ENCODE measurements around the gene ARMS2. TPM values are rescaled to one million over a fixed set of nuclear protein-coding genes. Genes with fewer than 3 reads are reported as not detected.
A peak's percentile ranks its signal among the peaks of the same experiment; 100 is the strongest.

ARMS2 gene
- total and polyA plus RNA-seq, 4 experiments from 2014 or later: not detected

DNA sequence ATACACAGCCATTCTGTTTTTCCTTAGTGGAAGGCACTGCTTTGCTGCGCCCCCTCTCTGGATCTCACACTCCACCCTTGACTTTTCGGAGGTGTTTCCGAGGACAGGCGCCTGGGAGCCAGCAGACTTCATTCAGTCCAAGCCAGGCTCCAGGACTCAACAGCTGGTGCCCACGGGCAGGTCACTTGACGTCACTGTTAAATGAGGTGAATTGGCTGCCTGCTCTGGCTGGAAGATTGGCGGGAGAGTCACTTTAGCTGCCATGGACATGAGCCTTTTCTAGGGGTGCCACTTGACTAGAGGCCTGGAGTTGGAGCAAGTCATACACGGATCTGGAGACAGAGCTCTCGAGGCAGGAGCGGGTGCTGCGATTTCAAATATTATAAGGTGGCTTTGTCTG is 10.1 kb downstream of the ARMS2 start:
- POLR2A ChIA-PET (ENCODE audit: partially characterized antibody): no interaction called here
- H3K9me3 ChIP-seq (ENCODE audit: control insufficient read depth in 1 of 2, low read length in 2 of 2): no peaks in the 10 kb centered on the region
- no peak overlapping the region for H3K27ac ChIP-seq (ENCODE audit: low read depth, low read length)
- H3K4me3 Mint-ChIP-seq: peak overlapping the region in 1 of 8 donors; percentile 43
- H3K36me3 Mint-ChIP-seq: peaks cover 0 to 4% of the 10 kb centered on the region in 2 donors
- intact Hi-C loops (cut with micrococcal nuclease): loop anchor here (5.0 kb wide), 1 partner anchor 53 kb away; no protein-coding TSS in a partner anchor
- H3K36me3 ChIP-seq (ENCODE audit: insufficient read depth, low read length): no peaks in the 10 kb centered on the region
- no peak for DNase-seq
- no peak overlapping the region for H3K27ac Mint-ChIP-seq
- H3K27me3 Mint-ChIP-seq: peaks cover 18 to 27% of the 10 kb centered on the region in 2 donors
- H3K4me1 Mint-ChIP-seq: peaks cover 10 to 31% (median 16%) of the 10 kb centered on the region in 4 donors
- H3K4me1 ChIP-seq (ENCODE audit: insufficient read depth, low read length): peaks cover 25% of the 10 kb centered on the region
- no peak overlapping the region for H3K4me3 ChIP-seq (ENCODE audit: low read length in 2 of 2)
- peaks cover 12% of the 10 kb centered on the region for H3K27me3 ChIP-seq (ENCODE audit: insufficient read depth, low read length)
- CTCF ChIA-PET (ENCODE audit: partially characterized antibody): no interaction called here
- H3K9me3 Mint-ChIP-seq: no peaks in the 10 kb centered on the region

DNA sequence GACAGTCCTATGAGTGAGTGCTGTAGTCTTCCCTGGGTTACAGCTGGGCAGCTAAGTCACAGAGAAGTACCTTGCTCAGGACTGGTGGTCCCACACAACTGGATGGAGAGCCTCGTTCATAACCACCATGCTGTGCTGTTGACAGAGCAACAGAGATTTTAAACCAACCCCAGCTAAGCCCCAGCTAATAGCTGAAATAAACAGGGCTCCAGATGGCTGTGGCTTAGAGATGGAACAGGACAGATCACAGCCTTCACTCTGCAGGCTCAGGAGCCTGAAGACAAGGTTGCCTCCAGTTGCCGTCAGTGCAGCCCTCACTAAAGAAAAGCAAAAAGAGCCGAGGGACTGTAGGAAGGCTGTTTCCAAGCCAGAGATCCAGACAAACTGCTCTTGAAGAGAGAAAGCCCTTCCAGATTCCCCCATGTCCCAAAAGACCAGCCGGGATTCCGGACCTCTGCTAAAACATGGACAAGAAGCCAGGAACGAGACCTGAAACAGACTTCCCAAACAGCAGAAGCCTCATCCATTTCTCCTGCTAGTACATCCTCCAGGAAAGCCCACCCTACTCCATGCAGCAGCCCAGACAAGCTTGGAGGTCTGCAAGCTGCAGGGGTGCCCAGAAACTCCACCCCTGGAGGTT is 11.1 kb downstream of the ARMS2 start:
- ChIA-PET CTCF (ENCODE audit: partially characterized antibody) (no interaction called here), POLR2A (ENCODE audit: partially characterized antibody) (no interaction called here)
- no peak overlapping the region for H3K4me3 ChIP-seq (ENCODE audit: low read length in 2 of 2)
- H3K27ac ChIP-seq (ENCODE audit: low read depth, low read length): no peak overlapping the region
- no peaks in the 10 kb centered on the region for H3K9me3 ChIP-seq (ENCODE audit: control insufficient read depth in 1 of 2, low read length in 2 of 2)
- DNase-seq: no peak
- H3K36me3 ChIP-seq (ENCODE audit: insufficient read depth, low read length): no peaks in the 10 kb centered on the region
- H3K36me3 Mint-ChIP-seq: peaks cover 0 to 4% of the 10 kb centered on the region in 2 donors
- no peak overlapping the region for H3K27ac Mint-ChIP-seq
- H3K27me3 ChIP-seq (ENCODE audit: insufficient read depth, low read length): peaks cover 3% of the 10 kb centered on the region
- H3K4me1 Mint-ChIP-seq: peaks cover 10 to 23% (median 15%) of the 10 kb centered on the region in 4 donors
- H3K27me3 Mint-ChIP-seq: peaks cover 16 to 23% of the 10 kb centered on the region in 2 donors
- H3K4me1 ChIP-seq (ENCODE audit: insufficient read depth, low read length): peaks cover 18% of the 10 kb centered on the region
- intact Hi-C loops (cut with micrococcal nuclease): no loop called here
- H3K9me3 Mint-ChIP-seq: no peaks in the 10 kb centered on the region
- no peak overlapping the region for H3K4me3 Mint-ChIP-seq

- Histone ChIP-seq H3K36me3 (ENCODE audit: insufficient read depth, low read length) (no peaks in the 10 kb centered on the region), H3K4me1 (ENCODE audit: insufficient read depth, low read length) (peaks cover 11% of the 10 kb centered on the region), H3K4me3 (ENCODE audit: low read length in 2 of 2) (no peak overlapping the region), H3K9me3 (ENCODE audit: control insufficient read depth in 1 of 2, low read length in 2 of 2) (no peaks in the 10 kb centered on the region), H3K27me3 (ENCODE audit: insufficient read depth, low read length) (no peaks in the 10 kb centered on the region), H3K27ac (ENCODE audit: low read depth, low read length) (no peak overlapping the region)
- no peak overlapping the region for H3K4me3 Mint-ChIP-seq
- intact Hi-C loops (cut with micrococcal nuclease): no loop called here
- H3K27me3 Mint-ChIP-seq: peaks cover 16 to 22% of the 10 kb centered on the region in 2 donors
- H3K27ac Mint-ChIP-seq: no peak overlapping the region
- H3K9me3 Mint-ChIP-seq: no peaks in the 10 kb centered on the region
- POLR2A ChIA-PET (ENCODE audit: partially characterized antibody): interaction anchor here (1.6 kb wide), 1 partner anchor 12 kb away, joined by 3 read pairs; no protein-coding TSS in a partner anchor
- peaks cover 8 to 19% (median 12%) of the 10 kb centered on the region in 4 donors for H3K4me1 Mint-ChIP-seq
- CTCF ChIA-PET (ENCODE audit: partially characterized antibody): interaction anchor here (0.7 to 1.2 kb wide), 3 partner anchors 12 to 124 kb away, joined by 3 to 4 read pairs (median 3); no protein-coding TSS in a partner anchor
- DNase-seq: no peak
- H3K36me3 Mint-ChIP-seq: peaks cover 0 to 4% of the 10 kb centered on the region in 2 donors
Measured at GRCh38 chr10:122466951-122467381, 12.5 kb downstream of the ARMS2 start.

DNA sequence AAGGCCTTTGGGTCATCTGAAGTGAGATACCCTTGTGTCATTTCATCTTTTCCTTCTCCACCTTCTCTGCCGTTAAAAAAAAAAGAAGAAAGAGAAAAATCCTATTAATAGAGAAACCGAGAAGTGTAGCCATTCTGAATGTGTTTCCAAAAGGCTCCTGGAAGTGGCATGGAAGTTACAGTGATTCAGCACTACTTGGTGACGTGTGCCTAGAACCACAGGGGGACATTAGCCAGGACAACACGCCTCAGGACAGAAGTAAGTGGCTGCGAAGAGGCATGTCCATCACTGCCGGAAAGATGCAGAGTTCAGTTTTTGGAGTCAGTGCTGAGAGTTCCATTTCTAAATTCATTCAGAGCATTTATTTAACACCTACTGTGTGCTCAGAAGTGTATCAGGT is 13.2 kb downstream of the ARMS2 start:
- H3K4me3 Mint-ChIP-seq: no peak overlapping the region
- no peaks in the 10 kb centered on the region for H3K9me3 Mint-ChIP-seq
- ChIA-PET POLR2A (ENCODE audit: partially characterized antibody) (interaction anchor here (1.6 kb wide), 1 partner anchor 11 kb away, joined by 3 read pairs; no protein-coding TSS in a partner anchor), CTCF (ENCODE audit: partially characterized antibody) (no interaction called here)
- no peak overlapping the region for H3K27ac ChIP-seq (ENCODE audit: low read depth, low read length)
- H3K4me1 Mint-ChIP-seq: peaks cover 4 to 15% (median 7%) of the 10 kb centered on the region in 4 donors
- intact Hi-C loops (cut with micrococcal nuclease): no loop called here
- H3K27me3 Mint-ChIP-seq: peaks cover 11 to 17% of the 10 kb centered on the region in 2 donors
- H3K27me3 ChIP-seq (ENCODE audit: insufficient read depth, low read length): no peaks in the 10 kb centered on the region
- H3K36me3 ChIP-seq (ENCODE audit: insufficient read depth, low read length): no peaks in the 10 kb centered on the region
- DNase-seq: no peak
- H3K36me3 Mint-ChIP-seq: peaks cover 0 to under 1% of the 10 kb centered on the region in 2 donors
- H3K9me3 ChIP-seq (ENCODE audit: control insufficient read depth in 1 of 2, low read length in 2 of 2): no peaks in the 10 kb centered on the region
- H3K4me3 ChIP-seq (ENCODE audit: low read length in 2 of 2): no peak overlapping the region
- H3K27ac Mint-ChIP-seq: no peak overlapping the region
- peaks cover 4% of the 10 kb centered on the region for H3K4me1 ChIP-seq (ENCODE audit: insufficient read depth, low read length)

DNA sequence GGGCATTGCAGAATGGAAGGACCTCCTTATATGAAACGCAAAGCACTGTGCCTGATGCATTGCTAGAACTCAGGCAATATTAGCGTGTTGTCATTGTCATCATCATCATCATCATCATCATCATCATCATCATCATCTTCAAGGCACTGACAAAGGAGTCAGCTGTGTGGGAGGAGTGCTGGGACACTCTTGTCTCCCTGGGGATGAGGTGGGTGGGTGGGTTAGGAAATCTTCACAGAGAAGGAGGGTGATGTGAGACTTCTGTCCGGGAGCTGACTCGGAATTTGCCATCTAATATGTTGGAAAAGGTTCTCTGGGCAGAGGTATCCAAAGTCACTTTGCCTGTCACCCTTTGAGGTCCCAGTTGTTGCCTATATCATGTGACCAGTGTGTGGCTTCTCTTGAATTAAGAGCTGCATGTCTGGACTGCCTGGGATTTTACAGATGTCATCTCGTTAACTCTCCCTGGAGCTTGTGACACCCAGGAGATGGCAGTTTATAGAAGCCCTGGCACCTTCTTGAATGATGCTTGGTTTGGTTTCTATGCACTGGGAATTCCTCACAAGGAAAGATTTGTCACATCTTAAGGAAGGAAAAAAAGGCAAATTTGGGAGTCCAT is 14.0 kb downstream of the ARMS2 start:
- CTCF ChIA-PET (ENCODE audit: partially characterized antibody): interaction anchor here (0.9 to 2.7 kb wide), 2 partner anchors 82 to 97 kb away, joined by 3 to 11 read pairs; no protein-coding TSS in a partner anchor
- no peak overlapping the region for H3K27ac Mint-ChIP-seq
- intact Hi-C loops (cut with micrococcal nuclease): no loop called here
- H3K4me3 ChIP-seq (ENCODE audit: low read length in 2 of 2): no peak overlapping the region
- no peaks in the 10 kb centered on the region for H3K36me3 Mint-ChIP-seq
- H3K9me3 ChIP-seq (ENCODE audit: control insufficient read depth in 1 of 2, low read length in 2 of 2): no peaks in the 10 kb centered on the region
- H3K4me1 Mint-ChIP-seq: peaks cover 0 to 9% (median 2%) of the 10 kb centered on the region in 4 donors
- H3K9me3 Mint-ChIP-seq: no peaks in the 10 kb centered on the region
- no peaks in the 10 kb centered on the region for H3K36me3 ChIP-seq (ENCODE audit: insufficient read depth, low read length)
- no peaks in the 10 kb centered on the region for H3K27me3 ChIP-seq (ENCODE audit: insufficient read depth, low read length)
- H3K4me3 Mint-ChIP-seq: no peak overlapping the region
- no peak for DNase-seq
- H3K4me1 ChIP-seq (ENCODE audit: insufficient read depth, low read length): no peaks in the 10 kb centered on the region
- no peak overlapping the region for H3K27ac ChIP-seq (ENCODE audit: low read depth, low read length)
- POLR2A ChIA-PET (ENCODE audit: partially characterized antibody): no interaction called here
- peaks cover 4 to 14% of the 10 kb centered on the region in 2 donors for H3K27me3 Mint-ChIP-seq

- no peaks in the 10 kb centered on the region for H3K36me3 Mint-ChIP-seq
- H3K27me3 Mint-ChIP-seq: peaks cover 2 to 9% of the 10 kb centered on the region in 2 donors
- H3K27ac Mint-ChIP-seq: no peak overlapping the region
- no peaks in the 10 kb centered on the region for H3K27me3 ChIP-seq (ENCODE audit: insufficient read depth, low read length)
- no peaks in the 10 kb centered on the region for H3K4me1 ChIP-seq (ENCODE audit: insufficient read depth, low read length)
- no peak overlapping the region for H3K4me3 ChIP-seq (ENCODE audit: low read length in 2 of 2)
- no peak overlapping the region for H3K27ac ChIP-seq (ENCODE audit: low read depth, low read length)
- no peak overlapping the region for H3K4me3 Mint-ChIP-seq
- no peaks in the 10 kb centered on the region for H3K9me3 Mint-ChIP-seq
- no peak for DNase-seq
- H3K36me3 ChIP-seq (ENCODE audit: insufficient read depth, low read length): no peaks in the 10 kb centered on the region
- CTCF ChIA-PET (ENCODE audit: partially characterized antibody): interaction anchor here (0.9 to 2.7 kb wide), 2 partner anchors 82 to 97 kb away, joined by 3 to 11 read pairs; no protein-coding TSS in a partner anchor
- intact Hi-C loops (cut with micrococcal nuclease): no loop called here
- peaks cover 0 to 5% (median under 1%) of the 10 kb centered on the region in 4 donors for H3K4me1 Mint-ChIP-seq
- POLR2A ChIA-PET (ENCODE audit: partially characterized antibody): no interaction called here
- H3K9me3 ChIP-seq (ENCODE audit: control insufficient read depth in 1 of 2, low read length in 2 of 2): no peaks in the 10 kb centered on the region
Measured at GRCh38 chr10:122468926-122469781, 14.7 kb downstream of the ARMS2 start.

- Histone ChIP-seq H3K4me1 (ENCODE audit: insufficient read depth, low read length) (no peaks in the 10 kb centered on the region), H3K4me3 (ENCODE audit: low read length in 2 of 2) (no peak overlapping the region), H3K27ac (ENCODE audit: low read depth, low read length) (no peak overlapping the region), H3K27me3 (ENCODE audit: insufficient read depth, low read length) (no peaks in the 10 kb centered on the region), H3K36me3 (ENCODE audit: insufficient read depth, low read length) (no peaks in the 10 kb centered on the region), H3K9me3 (ENCODE audit: control insufficient read depth in 1 of 2, low read length in 2 of 2) (no peaks in the 10 kb centered on the region)
- Mint-ChIP-seq H3K36me3 (no peaks in the 10 kb centered on the region), H3K9me3 (no peaks in the 10 kb centered on the region), H3K27me3 (peaks cover 2 to 8% of the 10 kb centered on the region in 2 donors), H3K4me1 (peaks cover 5 to 6% (median 6%) of the 10 kb centered on the region in 4 donors), H3K27ac (no peak overlapping the region), H3K4me3 (no peak overlapping the region)
- intact Hi-C loops (cut with micrococcal nuclease): no loop called here
- DNase-seq: no peak
- POLR2A ChIA-PET (ENCODE audit: partially characterized antibody): no interaction called here
- CTCF ChIA-PET (ENCODE audit: partially characterized antibody): interaction anchor here (2.7 kb wide), 1 partner anchor 96 kb away, joined by 11 read pairs; no protein-coding TSS in a partner anchor
Measured at GRCh38 chr10:122469848-122470247, 15.4 kb downstream of the ARMS2 start.

All from CD4-positive, alpha-beta memory T cell (primary cell).